IMR-90 (cell line): ENCODE data around the gene GPT2. TPM values are rescaled to one million over a fixed set of nuclear protein-coding genes. Genes with fewer than 3 reads are reported as not detected.

Source experiments
- ATAC-seq: fragments of 200-7000 bp; cut with Tn5 transposase; 2 replicates; pipeline ENCODE4 v1.9.1; 2020; ENCODE audit warnings: low read depth, mild to moderate bottlenecking, moderate library complexity
- BruUV-seq: library from RNA; stranded (reverse); fragments of 400-500 nt; replicated peaks from 2 replicates; lab custom pipeline; 2021; lab: Mats Ljungman, UMichigan
- CTCF ChIA-PET: fragments of 300-600 bp; formaldehyde crosslinking; extraction: SDS; loops from one replicate; lab custom pipeline; 2021; ENCODE audit warnings: antibody characterized with exemption; lab: Yijun Ruan, JAX
- POLR2A ChIA-PET: fragments of 300-600 bp; sonication (Branson Sonifier 250); formaldehyde crosslinking; loops from one replicate; lab custom pipeline; 2022; ENCODE audit warnings: antibody characterized with exemption; ENCODE audit not compliant: unreplicated experiment; lab: Charles Lee
- DNase-seq: peaks from one replicate; pipeline ENCODE4 v3.0.0; 2013
- H2AFZ ChIP-seq: replicated peaks from 2 replicates; pipeline ENCODE3; 2013; ENCODE audit warnings: low read length, mild to moderate bottlenecking; ENCODE audit not compliant: poor library complexity
- H2AK5ac ChIP-seq: 2 replicates; pipeline ENCODE4 v1.6.1; 2013; ENCODE audit warnings: low read depth, low read length, inconsistent platforms
- H2AK9ac ChIP-seq: replicated peaks from 2 replicates; pipeline ENCODE3; 2013; ENCODE audit warnings: mild to moderate bottlenecking, low read depth, low read length, moderate library complexity; ENCODE audit not compliant: poor library complexity
- H2BK120ac ChIP-seq: 2 replicates; pipeline ENCODE4 v1.6.1; 2013; ENCODE audit warnings: low read depth, low read length, inconsistent platforms
- H2BK15ac ChIP-seq: 3 replicates; pipeline ENCODE4 v1.6.1; 2013; ENCODE audit warnings: low read depth, low read length, inconsistent platforms
- H2BK20ac ChIP-seq: 2 replicates; pipeline ENCODE4 v1.6.1; 2013; ENCODE audit warnings: low read depth, mild to moderate bottlenecking, inconsistent platforms, low read length, moderate library complexity
- H2BK5ac ChIP-seq: 2 replicates; pipeline ENCODE4 v1.6.1; 2013; ENCODE audit warnings: mild to moderate bottlenecking, low read depth, low read length, inconsistent platforms; ENCODE audit not compliant: poor library complexity, severe bottlenecking
- H3K14ac ChIP-seq: replicated peaks from 2 replicates; pipeline ENCODE4 v1.6.1; 2013; ENCODE audit warnings: low read depth, low read length, inconsistent platforms
- H3K18ac ChIP-seq: 2 replicates; pipeline ENCODE4 v1.6.1; 2013; ENCODE audit warnings: low read depth, low read length, control low read depth
- H3K23ac ChIP-seq: 2 replicates; pipeline ENCODE4 v1.6.1; 2013; ENCODE audit warnings: low read depth, low read length, inconsistent platforms
- H3K27ac ChIP-seq: 2 replicates; pipeline ENCODE4 v1.5.1; 2013; ENCODE audit warnings: mild to moderate bottlenecking, control low read depth, low read length; ENCODE audit not compliant: insufficient read depth
- H3K27me3 ChIP-seq: 2 replicates; pipeline ENCODE4 v1.6.1; 2013; ENCODE audit warnings: low read length; ENCODE audit not compliant: control insufficient read depth, insufficient read depth
- H3K36me3 ChIP-seq: 2 replicates; pipeline ENCODE4 v1.6.1; 2013; ENCODE audit warnings: low read length, mixed read lengths; ENCODE audit not compliant: control insufficient read depth, insufficient read depth
- H3K4ac ChIP-seq: 2 replicates; pipeline ENCODE4 v1.6.1; 2013; ENCODE audit warnings: low read depth, low read length, inconsistent platforms
- H3K4me1 ChIP-seq: 2 replicates; pipeline ENCODE4 v1.6.1; 2013; ENCODE audit warnings: low read length, mixed read lengths; ENCODE audit not compliant: control insufficient read depth, insufficient read depth
- H3K4me2 ChIP-seq: 2 replicates; pipeline ENCODE4 v1.6.1; 2013; ENCODE audit warnings: low read depth, mild to moderate bottlenecking, control low read depth, low read length, moderate library complexity
- H3K4me3 ChIP-seq: 2 replicates; pipeline ENCODE4 v1.5.1; 2013; ENCODE audit warnings: low read depth, mild to moderate bottlenecking, control low read depth, low read length, moderate library complexity; ENCODE audit not compliant: insufficient read depth
- H3K56ac ChIP-seq: 2 replicates; pipeline ENCODE4 v1.6.1; 2013; ENCODE audit warnings: low read length, inconsistent platforms; ENCODE audit not compliant: insufficient read depth; ENCODE audit errors: extremely low read depth
- H3K79me1 ChIP-seq, 2 experiments: 2 replicates each; pipeline ENCODE4 v1.6.1; 2013; ENCODE audit warnings: low read length in 2 of 2, inconsistent platforms in 1 of 2, low read depth in 1 of 2
- H3K9ac ChIP-seq: 2 replicates; pipeline ENCODE4 v1.6.1; 2013; ENCODE audit warnings: low read depth, low read length, control low read depth
- H3K9me1 ChIP-seq: 2 replicates; pipeline ENCODE4 v1.6.1; 2013; ENCODE audit warnings: low read length, inconsistent platforms; ENCODE audit not compliant: insufficient read depth
- H3K9me3 ChIP-seq: 2 replicates; pipeline ENCODE4 v1.6.1; 2013; ENCODE audit warnings: low read length; ENCODE audit not compliant: control insufficient read depth, insufficient read depth
- H4K20me1 ChIP-seq: 2 replicates; pipeline ENCODE4 v1.6.1; 2013; ENCODE audit warnings: low read length, inconsistent platforms; ENCODE audit not compliant: insufficient read depth
- H4K5ac ChIP-seq: 2 replicates; pipeline ENCODE4 v1.6.1; 2013; ENCODE audit warnings: mild to moderate bottlenecking, low read depth, low read length, control low read depth
- H4K8ac ChIP-seq, 2 experiments: 2 replicates each; pipeline ENCODE4 v1.6.1; 2013; ENCODE audit warnings: low read depth in 2 of 2, low read length in 2 of 2, control low read depth in 1 of 2, inconsistent platforms in 1 of 2
- H4K91ac ChIP-seq: 2 replicates; pipeline ENCODE4 v1.6.1; 2013; ENCODE audit warnings: low read depth, low read length, inconsistent platforms; ENCODE audit not compliant: insufficient read depth
- BHLHE40 ChIP-seq: fragments of 150-350 bp; IDR thresholded peaks from 2 replicates; pipeline ENCODE4 v1.6.1; 2016; ENCODE audit warnings: mild to moderate bottlenecking, low read depth, low read length
- CEBPB ChIP-seq: IDR thresholded peaks from 2 replicates; pipeline ENCODE4 v1.6.1; 2012; ENCODE audit warnings: low read depth, low read length, improper control_type of control experiment
- CHD1 ChIP-seq: IDR thresholded peaks from 2 replicates; pipeline ENCODE4 v1.6.1; 2012; ENCODE audit warnings: low read depth, low read length, improper control_type of control experiment
- ELK1 ChIP-seq: fragments of 150-350 bp; IDR thresholded peaks from 2 replicates; pipeline ENCODE4 v1.6.1; 2016; ENCODE audit warnings: low read depth, mild to moderate bottlenecking, low read length, moderate library complexity, borderline replicate concordance
- FOS ChIP-seq: fragments of 150-350 bp; IDR thresholded peaks from 2 replicates; pipeline ENCODE4 v1.6.1; 2016; ENCODE audit warnings: low read depth, low read length
- MAFK ChIP-seq: IDR thresholded peaks from 2 replicates; pipeline ENCODE4 v1.6.1; 2012; ENCODE audit warnings: low read depth, low read length, improper control_type of control experiment
- MAZ ChIP-seq: IDR thresholded peaks from 2 replicates; pipeline ENCODE4 v1.6.1; 2012; ENCODE audit warnings: low read depth, mild to moderate bottlenecking, low read length, improper control_type of control experiment, moderate library complexity, borderline replicate concordance
- MXI1 ChIP-seq: IDR thresholded peaks from 2 replicates; pipeline ENCODE4 v1.6.1; 2012; ENCODE audit warnings: low read depth, mild to moderate bottlenecking, low read length, moderate library complexity, borderline replicate concordance
- NFE2L2 ChIP-seq: fragments of 150-350 bp; IDR thresholded peaks from 2 replicates; pipeline ENCODE4 v1.6.1; 2016; ENCODE audit warnings: low read depth, mild to moderate bottlenecking, low read length
- POLR2A ChIP-seq: IDR thresholded peaks from 2 replicates; pipeline ENCODE4 v1.6.1; 2012; ENCODE audit warnings: mild to moderate bottlenecking, low read depth, low read length
- RAD21 ChIP-seq: IDR thresholded peaks from 2 replicates; pipeline ENCODE4 v1.6.1; 2012; ENCODE audit warnings: low read length, improper control_type of control experiment
- RCOR1 ChIP-seq: IDR thresholded peaks from 2 replicates; pipeline ENCODE4 v1.6.1; 2012; ENCODE audit warnings: mild to moderate bottlenecking, low read length, improper control_type of control experiment; ENCODE audit not compliant: insufficient replicate concordance
- RFX5 ChIP-seq: IDR thresholded peaks from 2 replicates; pipeline ENCODE4 v1.8.0; 2012; ENCODE audit warnings: low read depth, mild to moderate bottlenecking, low read length, moderate library complexity
- SMC3 ChIP-seq: fragments of 150-350 bp; IDR thresholded peaks from 2 replicates; pipeline ENCODE4 v1.6.1; 2016; ENCODE audit warnings: low read depth, mild to moderate bottlenecking, antibody characterized with exemption, low read length, moderate library complexity
- USF2 ChIP-seq: fragments of 150-350 bp; IDR thresholded peaks from 2 replicates; pipeline ENCODE4 v1.6.1; 2017; ENCODE audit warnings: mild to moderate bottlenecking, antibody characterized with exemption, low read length, low read depth
- WGBS, 2 experiments: methylation state at CpG; one replicate each; pipeline versions ENCODE4 v1.1.5 to v1.1.7; 2013; ENCODE audit warnings: missing lambda C conversion rate in 2 of 2; ENCODE audit not compliant: insufficient read length in 1 of 2; ENCODE audit errors: extremely low coverage in 2 of 2; 5-methylcytosine and 5-hydroxymethylcytosine counted together
- dilution Hi-C: fragments of 300-500 bp; cut with HindIII; formaldehyde crosslinking; loops from one replicate; pipeline ENCODE4 v1.14.3; 2018; ENCODE audit warnings: low sequenced_read_pairs; ENCODE audit not compliant: unreplicated experiment
- in situ Hi-C: fragments of 300-500 bp; cut with MboI; formaldehyde crosslinking; loops from 3 replicates; pipeline ENCODE4 v1.14.3; 2019; ENCODE audit warnings: low sequenced_read_pairs, inconsistent platforms, mixed read lengths
- intact Hi-C: fragments of 100-400 bp; cut with micrococcal nuclease; formaldehyde crosslinking; loops from 2 replicates; pipeline ENCODE4 v1.10.0; 2022
- polyA plus RNA-seq, 3 experiments: library from polyadenylated mRNA; depleted of rRNA; stranded (reverse); fragments of >200 nt; gene quantifications; 2 replicates each; pipeline ENCODE4 v1.2.3, GENCODE V29; 2012; ENCODE audit warnings: low replicate concordance in 1 of 3
- total RNA-seq: library from RNA; depleted of rRNA; stranded (reverse); fragments of >200 nt; gene quantifications from 2 replicates; pipeline ENCODE4 v1.2.3, GENCODE V29; 2012
- TF ChIP-seq, protein P1 (sequence below): conservative IDR thresholded peaks from 2 replicates; pipeline ENCODE4 v1.5.1; 2012; ENCODE audit warnings: mild to moderate bottlenecking, low read depth, low read length, improper control_type of control experiment

Gene GPT2
- total and polyA plus RNA-seq, 2 of the 4 experiments (the other 2 are of a cell fraction): 26.4 to 31.5 TPM

- no peak overlapping the region for H3K4ac ChIP-seq
- intact Hi-C loops (no loop called here), in situ Hi-C loops (no loop called here)
These were observed 8.9 kb upstream of the GPT2 start for GRCh38 chr16:46875243-46875642.

More at GRCh38 chr16:46875243-46875642, 8.9 kb upstream of the GPT2 start:
- no peaks in the 10 kb centered on the region for H3K4me1 ChIP-seq
- DNase-seq: no peak
- no peak overlapping the region for H4K8ac ChIP-seq
- no peak overlapping the region for H4K5ac ChIP-seq
- ChIA-PET CTCF (no interaction called here), POLR2A (no interaction called here)
- no peaks in the 10 kb centered on the region for H3K9me3 ChIP-seq
- no peak overlapping the region for H2BK5ac ChIP-seq
- H3K79me1 ChIP-seq: no peaks in the 10 kb centered on the region
- no peak overlapping the region for H3K9ac ChIP-seq
- H3K56ac ChIP-seq: no peak overlapping the region
- ATAC-seq: no peak
- H2BK15ac ChIP-seq: no peak overlapping the region
- no peaks in the 10 kb centered on the region for H3K9me1 ChIP-seq
- H2AFZ ChIP-seq: no peak overlapping the region
- TF ChIP-seq, protein P1, sequence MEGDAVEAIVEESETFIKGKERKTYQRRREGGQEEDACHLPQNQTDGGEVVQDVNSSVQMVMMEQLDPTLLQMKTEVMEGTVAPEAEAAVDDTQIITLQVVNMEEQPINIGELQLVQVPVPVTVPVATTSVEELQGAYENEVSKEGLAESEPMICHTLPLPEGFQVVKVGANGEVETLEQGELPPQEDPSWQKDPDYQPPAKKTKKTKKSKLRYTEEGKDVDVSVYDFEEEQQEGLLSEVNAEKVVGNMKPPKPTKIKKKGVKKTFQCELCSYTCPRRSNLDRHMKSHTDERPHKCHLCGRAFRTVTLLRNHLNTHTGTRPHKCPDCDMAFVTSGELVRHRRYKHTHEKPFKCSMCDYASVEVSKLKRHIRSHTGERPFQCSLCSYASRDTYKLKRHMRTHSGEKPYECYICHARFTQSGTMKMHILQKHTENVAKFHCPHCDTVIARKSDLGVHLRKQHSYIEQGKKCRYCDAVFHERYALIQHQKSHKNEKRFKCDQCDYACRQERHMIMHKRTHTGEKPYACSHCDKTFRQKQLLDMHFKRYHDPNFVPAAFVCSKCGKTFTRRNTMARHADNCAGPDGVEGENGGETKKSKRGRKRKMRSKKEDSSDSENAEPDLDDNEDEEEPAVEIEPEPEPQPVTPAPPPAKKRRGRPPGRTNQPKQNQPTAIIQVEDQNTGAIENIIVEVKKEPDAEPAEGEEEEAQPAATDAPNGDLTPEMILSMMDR: no peak
- TF ChIP-seq FOS: no peak
- no peak for TF ChIP-seq MXI1
- no peak for TF ChIP-seq MAZ
- no peak for TF ChIP-seq RFX5
- TF ChIP-seq POLR2A: no peak
- TF ChIP-seq RCOR1: no peak
- TF ChIP-seq MAFK: no peak
- no peak for TF ChIP-seq CEBPB
- no peak for TF ChIP-seq ELK1
- TF ChIP-seq SMC3: no peak
- TF ChIP-seq BHLHE40: no peak
- no peak for TF ChIP-seq RAD21
- no peak for TF ChIP-seq NFE2L2
- TF ChIP-seq CHD1: no peak
- no peak for TF ChIP-seq USF2
- 100% methylated on average over 1 of the region's 8 CpGs; no CpG with 5 or more reads in 1 of the 2 experiments for WGBS, 2 experiments
- H3K4me3 ChIP-seq: no peak overlapping the region
- H4K91ac ChIP-seq: no peak overlapping the region
- H3K36me3 ChIP-seq: no peaks in the 10 kb centered on the region
- no TSS peak for BruUV-seq
- no peak overlapping the region for H3K4me2 ChIP-seq
- no peak overlapping the region for H3K18ac ChIP-seq
- H2AK5ac ChIP-seq: no peak overlapping the region
- dilution Hi-C loops: no loop called here
- peaks cover 12% of the 10 kb centered on the region for H3K27me3 ChIP-seq
- H2BK20ac ChIP-seq: no peak overlapping the region
- no peak overlapping the region for H2BK120ac ChIP-seq
- H3K14ac ChIP-seq: no peak overlapping the region
- no peaks in the 10 kb centered on the region for H4K20me1 ChIP-seq
- H2AK9ac ChIP-seq: no peak overlapping the region
- no peak overlapping the region for H3K23ac ChIP-seq
- no peak overlapping the region for H3K27ac ChIP-seq
